OCI-LY1 (cell line): ENCODE data around the gene LENG1.
"Not testable (repeated sequence)": the region's sequence is repeated elsewhere in the genome, so short reads cannot be mapped to it uniquely, and the experiment has no call there.

Experiments used
- H2AFZ ChIP-seq: fragments of 200-600 bp; sonication (generic), shearing (Covaris generic); 2 replicates; pipeline ENCODE4 v1.6.0; 2014; ENCODE audit warnings: antibody characterized with exemption, mild to moderate bottlenecking, low read length
- H3F3A ChIP-seq: fragments of 200-600 bp; sonication (generic), shearing (Covaris generic); 2 replicates; pipeline ENCODE4 v1.6.0; 2014; ENCODE audit warnings: mild to moderate bottlenecking, antibody characterized with exemption, low read length, moderate library complexity; ENCODE audit not compliant: insufficient read depth
- H3K27ac ChIP-seq: fragments of 200-600 bp; sonication (generic); 2 replicates; pipeline ENCODE4 v1.5.1; 2014; ENCODE audit warnings: low read length, mixed run types, mild to moderate bottlenecking, low read depth; ENCODE audit not compliant: poor library complexity, severe bottlenecking
- H3K27me3 ChIP-seq: fragments of 200-600 bp; sonication (generic); 2 replicates; pipeline ENCODE4 v1.6.0; 2014; ENCODE audit warnings: antibody characterized with exemption, mild to moderate bottlenecking, low read length, moderate library complexity; ENCODE audit not compliant: insufficient read depth
- H3K36me3 ChIP-seq: fragments of 200-600 bp; sonication (generic); 2 replicates; pipeline ENCODE4 v1.6.1; 2014; ENCODE audit warnings: mild to moderate bottlenecking, antibody characterized with exemption, low read length, moderate library complexity, mixed read lengths; ENCODE audit not compliant: insufficient read depth
- H3K4me1 ChIP-seq: fragments of 200-600 bp; sonication (generic); 2 replicates; pipeline ENCODE4 v1.5.1; 2014; ENCODE audit warnings: mild to moderate bottlenecking, low read length, moderate library complexity; ENCODE audit not compliant: insufficient read depth, severe bottlenecking
- H3K4me2 ChIP-seq: fragments of 200-600 bp; sonication (generic), shearing (Covaris generic); 2 replicates; pipeline ENCODE4 v1.6.1; 2014; ENCODE audit warnings: low read length
- H3K4me3 ChIP-seq: fragments of 200-600 bp; sonication (generic); 2 replicates; pipeline ENCODE4 v1.5.1; 2014; ENCODE audit warnings: low read length, low read depth, mild to moderate bottlenecking, mixed read lengths; ENCODE audit not compliant: poor library complexity, severe bottlenecking
- H3K79me2 ChIP-seq: fragments of 200-600 bp; shearing (Covaris generic); 2 replicates; pipeline ENCODE4 v1.6.1; 2016; ENCODE audit warnings: mixed run types, low read length, mixed read lengths; ENCODE audit not compliant: insufficient read depth
- H3K9ac ChIP-seq: fragments of 200-600 bp; sonication (generic), shearing (Covaris generic); 2 replicates; pipeline ENCODE4 v1.6.1; 2014; ENCODE audit warnings: mild to moderate bottlenecking, low read length, mixed read lengths
- H3K9me2 ChIP-seq: fragments of 200-600 bp; sonication (generic), shearing (Covaris generic); 2 replicates; pipeline ENCODE4 v1.6.1; 2014; ENCODE audit warnings: low read depth, mild to moderate bottlenecking, low read length, mixed read lengths
- H3K9me3 ChIP-seq: fragments of 200-600 bp; shearing (Covaris generic); 2 replicates; pipeline ENCODE4 v1.6.1; 2014; ENCODE audit warnings: low read length, mixed read lengths
- H4K20me1 ChIP-seq: fragments of 200-600 bp; sonication (generic), shearing (Covaris generic); 2 replicates; pipeline ENCODE4 v1.6.0; 2016; ENCODE audit warnings: mild to moderate bottlenecking, low read length; ENCODE audit not compliant: insufficient read depth
- CTCF ChIP-seq: fragments of 200-600 bp; sonication (generic), shearing (Covaris generic); IDR thresholded peaks from 2 replicates; pipeline ENCODE4 v1.5.1; 2017; ENCODE audit warnings: mild to moderate bottlenecking, antibody characterized with exemption, low read length, moderate library complexity, mixed read lengths
- EZH2 ChIP-seq: fragments of 200-600 bp; sonication (generic), shearing (Covaris generic); IDR thresholded peaks from 2 replicates; pipeline ENCODE4 v1.8.0; 2017; ENCODE audit warnings: borderline replicate concordance, mixed run types, mild to moderate bottlenecking, antibody characterized with exemption, low read length, moderate library complexity, mixed read lengths

Gene LENG1

GRCh38 chr19:54186934-54187381, 27.4 kb upstream of the LENG1 start:
- H3K9me3 ChIP-seq, result no peaks in the 10 kb centered on the region
- H4K20me1 ChIP-seq, result no peaks in the 10 kb centered on the region
- no peaks in the 10 kb centered on the region for H3K27me3 ChIP-seq
- H3K36me3 ChIP-seq, result no peaks in the 10 kb centered on the region
- peaks cover 16% of the 10 kb centered on the region for H3K4me1 ChIP-seq
- H3K4me2 ChIP-seq, result no peak overlapping the region
- no peak overlapping the region for H2AFZ ChIP-seq
- H3K9me2 ChIP-seq, result no peaks in the 10 kb centered on the region
- no peaks in the 10 kb centered on the region for H3F3A ChIP-seq
- no peak overlapping the region for H3K9ac ChIP-seq
- H3K4me3 ChIP-seq, result no peak overlapping the region
- no peak for TF ChIP-seq CTCF
- no peak for TF ChIP-seq EZH2
- H3K79me2 ChIP-seq, result no peaks in the 10 kb centered on the region
- no peak overlapping the region for H3K27ac ChIP-seq

DNA sequence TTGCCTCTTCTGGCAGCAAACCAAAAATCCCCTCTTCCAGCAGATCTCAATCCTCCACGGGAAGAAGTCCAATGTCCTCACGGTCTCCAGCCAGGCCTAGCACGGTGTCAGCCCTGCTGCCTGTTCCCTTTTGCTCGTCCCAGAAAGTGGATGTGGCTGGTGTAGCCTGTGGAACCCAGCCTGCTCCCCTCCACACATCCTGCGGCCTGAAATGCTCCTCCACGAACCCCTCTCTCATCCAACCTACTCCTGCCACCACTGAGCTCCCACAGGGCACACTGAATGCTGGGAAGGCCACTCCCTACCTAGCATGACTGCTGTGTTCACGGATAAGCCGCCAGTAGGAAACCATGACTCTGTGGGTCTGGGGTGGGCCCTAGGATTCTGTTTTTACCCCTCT, 26.8 kb upstream of the LENG1 start:
- no peak overlapping the region for H3K9ac ChIP-seq
- H3K27ac ChIP-seq, result no peak overlapping the region

DNA sequence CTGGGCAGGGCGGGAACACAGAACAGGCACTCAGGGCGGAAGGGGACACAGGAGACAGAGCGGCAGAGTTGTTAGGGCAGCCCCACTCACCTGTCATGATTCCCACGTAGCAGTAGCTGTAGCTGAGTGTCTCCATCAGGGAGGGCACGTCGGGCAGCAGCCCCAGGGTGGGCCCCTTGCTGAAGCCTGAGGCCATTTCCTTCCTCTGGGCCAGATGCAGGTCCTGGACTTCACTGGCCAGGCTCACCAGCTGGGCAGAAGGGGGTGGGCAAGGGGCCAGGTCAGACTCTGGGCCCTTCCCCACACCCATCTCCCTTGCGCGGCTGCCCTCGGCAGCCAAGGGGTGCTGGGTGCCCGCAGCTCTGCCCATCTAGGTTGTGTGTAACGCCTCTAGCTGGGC, 23.9 kb upstream of the LENG1 start:
- Histone ChIP-seq H3K9me3 (no peaks in the 10 kb centered on the region), H3K4me1 (peaks cover 15% of the 10 kb centered on the region), H3K9me2 (no peaks in the 10 kb centered on the region), H3K27me3 (no peaks in the 10 kb centered on the region), H2AFZ (no peak overlapping the region), H3K79me2 (no peaks in the 10 kb centered on the region), H3F3A (no peaks in the 10 kb centered on the region), H3K4me3 (no peak overlapping the region), H3K4me2 (no peak overlapping the region), H3K27ac (no peak overlapping the region), H4K20me1 (no peaks in the 10 kb centered on the region), H3K9ac (no peak overlapping the region), H3K36me3 (no peaks in the 10 kb centered on the region)
- TF ChIP-seq CTCF (no peak), EZH2 (no peak)

More for the DNA sequence above, 26.8 kb upstream of the LENG1 start:
- Histone ChIP-seq H3K27me3 (no peaks in the 10 kb centered on the region), H3K9me3 (no peaks in the 10 kb centered on the region), H3K9me2 (no peaks in the 10 kb centered on the region), H3K4me2 (no peak overlapping the region), H3K4me3 (no peak overlapping the region), H3K79me2 (no peaks in the 10 kb centered on the region), H3F3A (no peaks in the 10 kb centered on the region), H2AFZ (no peak overlapping the region), H3K4me1 (peaks cover 11% of the 10 kb centered on the region), H4K20me1 (no peaks in the 10 kb centered on the region), H3K36me3 (no peaks in the 10 kb centered on the region)
- TF ChIP-seq EZH2 (no peak), CTCF (no peak)

DNA sequence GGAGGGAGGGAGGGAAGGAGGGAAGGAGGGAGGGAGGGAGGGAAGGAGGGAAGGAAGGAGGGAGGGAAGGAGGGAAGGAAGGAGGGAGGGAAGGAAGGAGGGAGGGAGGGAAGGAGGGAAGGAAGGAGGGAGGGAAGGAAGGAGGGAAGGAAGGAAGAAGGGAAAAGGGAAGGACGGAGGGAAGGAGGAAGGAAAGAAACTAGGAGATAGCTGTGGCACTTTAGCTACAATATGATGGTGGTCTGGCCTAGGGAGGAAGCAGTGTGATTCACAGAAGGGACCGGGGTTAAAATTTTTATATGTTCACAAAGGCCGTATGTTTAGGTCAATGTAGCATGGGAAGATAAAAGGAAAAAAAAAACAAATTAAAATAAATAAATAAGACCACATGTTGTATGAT, 22.4 kb upstream of the LENG1 start:
- H3K4me3 ChIP-seq, result not testable (repeated sequence)

More for the DNA sequence above, 22.4 kb upstream of the LENG1 start:
- H3F3A ChIP-seq, H4K20me1 ChIP-seq, H3K27ac ChIP-seq, H3K9ac ChIP-seq, H3K4me1 ChIP-seq, H3K4me2 ChIP-seq, H3K9me3 ChIP-seq, H3K27me3 ChIP-seq, H2AFZ ChIP-seq, H3K36me3 ChIP-seq, H3K9me2 ChIP-seq, H3K79me2 ChIP-seq: not testable (repeated sequence)
